Rectal smooth muscle tissue (tissue), 1 donor: Measurements from ENCODE around the gene UBN1.

ENCODE experiments used
- H3K27ac ChIP-seq: one replicate; pipeline ENCODE4 v1.7.0; 2013; ENCODE audit warnings: low read depth, low read length, inconsistent platforms
- H3K27me3 ChIP-seq: one replicate; pipeline ENCODE4 v1.7.0; 2013; ENCODE audit warnings: low read length; ENCODE audit not compliant: control insufficient read depth, insufficient read depth
- H3K36me3 ChIP-seq: one replicate; pipeline ENCODE4 v1.7.0; 2013; ENCODE audit warnings: low read length; ENCODE audit not compliant: control insufficient read depth, insufficient read depth
- H3K4me1 ChIP-seq: one replicate; pipeline ENCODE4 v1.7.0; 2013; ENCODE audit warnings: low read length; ENCODE audit not compliant: control insufficient read depth, insufficient read depth
- H3K4me3 ChIP-seq: one replicate; pipeline ENCODE4 v1.7.0; 2013; ENCODE audit warnings: low read length
- H3K9ac ChIP-seq: one replicate; pipeline ENCODE4 v1.7.0; 2013; ENCODE audit warnings: low read length

UBN1 gene

GRCh38 chr16:4852221-4852872 lies 5.1 kb downstream of the UBN1 start:
- Histone ChIP-seq H3K27me3 (no peaks in the 10 kb centered on the region), H3K9ac (no peak overlapping the region), H3K36me3 (peaks cover 12% of the 10 kb centered on the region), H3K4me3 (no peak overlapping the region), H3K4me1 (peaks cover 2% of the 10 kb centered on the region), H3K27ac (no peak overlapping the region)

GRCh38 chr16:4855371-4855770 lies 8.1 kb downstream of the UBN1 start:
- Histone ChIP-seq H3K27me3 (no peaks in the 10 kb centered on the region), H3K9ac (no peak overlapping the region), H3K4me1 (no peaks in the 10 kb centered on the region), H3K4me3 (no peak overlapping the region), H3K27ac (no peak overlapping the region), H3K36me3 (peaks cover 33% of the 10 kb centered on the region)

GRCh38 chr16:4855804-4856203 lies 8.5 kb downstream of the UBN1 start:
- Histone ChIP-seq H3K9ac (no peak overlapping the region), H3K4me3 (no peak overlapping the region), H3K36me3 (peaks cover 37% of the 10 kb centered on the region), H3K4me1 (no peaks in the 10 kb centered on the region), H3K27ac (no peak overlapping the region), H3K27me3 (no peaks in the 10 kb centered on the region)

- Histone ChIP-seq H3K27ac (no peak overlapping the region), H3K27me3 (no peaks in the 10 kb centered on the region), H3K9ac (no peak overlapping the region), H3K4me3 (no peak overlapping the region), H3K4me1 (no peaks in the 10 kb centered on the region), H3K36me3 (peaks cover 43% of the 10 kb centered on the region)
Measured at GRCh38 chr16:4859190-4859899, 12.1 kb downstream of the UBN1 start.

- Histone ChIP-seq H3K27me3 (no peaks in the 10 kb centered on the region), H3K9ac (no peak overlapping the region), H3K4me3 (no peak overlapping the region), H3K27ac (no peak overlapping the region), H3K4me1 (no peaks in the 10 kb centered on the region), H3K36me3 (peaks cover 41% of the 10 kb centered on the region)
Measured at GRCh38 chr16:4859900-4860255, 12.6 kb downstream of the UBN1 start.

GRCh38 chr16:4860727-4861342 lies 13.6 kb downstream of the UBN1 start:
- Histone ChIP-seq H3K4me3 (no peak overlapping the region), H3K9ac (no peak overlapping the region), H3K4me1 (no peaks in the 10 kb centered on the region), H3K27ac (no peak overlapping the region), H3K36me3 (peaks cover 39% of the 10 kb centered on the region), H3K27me3 (no peaks in the 10 kb centered on the region)

- H3K27ac ChIP-seq, result no peak overlapping the region
- H3K36me3 ChIP-seq, result peaks cover 31% of the 10 kb centered on the region
- H3K4me3 ChIP-seq, result no peak overlapping the region
- no peaks in the 10 kb centered on the region for H3K4me1 ChIP-seq
- H3K9ac ChIP-seq, result no peak overlapping the region
- H3K27me3 ChIP-seq, result no peaks in the 10 kb centered on the region
Measured at GRCh38 chr16:4862639-4863038, 15.4 kb downstream of the UBN1 start.

- H3K4me1 ChIP-seq, result no peaks in the 10 kb centered on the region
- H3K4me3 ChIP-seq, result no peak overlapping the region
- H3K36me3 ChIP-seq, result peaks cover 17% of the 10 kb centered on the region
- H3K27ac ChIP-seq, result no peak overlapping the region
- no peaks in the 10 kb centered on the region for H3K27me3 ChIP-seq
- H3K9ac ChIP-seq, result no peak overlapping the region
Measured at GRCh38 chr16:4864728-4865127, 17.4 kb downstream of the UBN1 start.

GRCh38 chr16:4865231-4865860 lies 18.1 kb downstream of the UBN1 start:
- H3K9ac ChIP-seq, result no peak overlapping the region
- peaks cover 11% of the 10 kb centered on the region for H3K36me3 ChIP-seq
- no peak overlapping the region for H3K4me3 ChIP-seq
- H3K27ac ChIP-seq, result no peak overlapping the region
- H3K4me1 ChIP-seq, result no peaks in the 10 kb centered on the region
- no peaks in the 10 kb centered on the region for H3K27me3 ChIP-seq

- H3K4me1 ChIP-seq, result no peaks in the 10 kb centered on the region
- H3K36me3 ChIP-seq, result peaks cover 4% of the 10 kb centered on the region
- no peaks in the 10 kb centered on the region for H3K27me3 ChIP-seq
- H3K4me3 ChIP-seq, result no peak overlapping the region
- no peak overlapping the region for H3K9ac ChIP-seq
- no peak overlapping the region for H3K27ac ChIP-seq
Measured at GRCh38 chr16:4866586-4866985, 19.3 kb downstream of the UBN1 start.

GRCh38 chr16:4868026-4868425 lies 20.7 kb downstream of the UBN1 start:
- Histone ChIP-seq H3K9ac (no peak overlapping the region), H3K4me3 (no peak overlapping the region), H3K27me3 (no peaks in the 10 kb centered on the region), H3K36me3 (peaks cover 9% of the 10 kb centered on the region), H3K4me1 (no peaks in the 10 kb centered on the region), H3K27ac (no peak overlapping the region)

- Histone ChIP-seq H3K27me3 (no peaks in the 10 kb centered on the region), H3K9ac (no peak overlapping the region), H3K4me3 (no peak overlapping the region), H3K4me1 (no peaks in the 10 kb centered on the region), H3K27ac (no peak overlapping the region), H3K36me3 (peaks cover 13% of the 10 kb centered on the region)
Measured at GRCh38 chr16:4868535-4868934, 21.3 kb downstream of the UBN1 start.
